HG03565 (cell line): ENCODE measurements around the gene MGA.

Source experiments
- ATAC-seq: cut with Tn5 transposase; IDR thresholded peaks from one replicate; pipeline ENCODE4 v1.9.1; 2021; ENCODE audit warnings: mild to moderate bottlenecking, moderate library complexity; ENCODE audit not compliant: unreplicated experiment

The MGA gene

DNA sequence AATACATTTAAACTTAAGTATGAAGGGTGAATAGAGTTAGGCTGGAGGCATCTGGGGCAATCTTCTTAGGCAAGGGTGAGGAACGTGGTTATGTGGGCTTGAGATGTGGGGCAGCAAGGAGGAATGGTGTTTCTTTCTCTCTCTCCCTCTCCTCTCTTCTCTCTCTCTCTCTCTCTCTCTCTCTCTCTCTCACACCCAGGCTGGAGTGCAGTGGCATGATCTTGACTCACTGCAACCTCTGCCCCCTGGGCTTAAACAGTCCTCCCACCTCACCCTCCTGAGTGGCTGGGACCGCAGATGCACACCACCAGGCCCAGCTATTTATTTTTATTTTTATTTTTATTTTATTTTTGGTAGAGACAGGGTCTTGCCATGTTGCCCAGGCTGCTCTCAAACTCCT lies 4.0 kb upstream of the MGA start:
- ATAC-seq = no peak

DNA sequence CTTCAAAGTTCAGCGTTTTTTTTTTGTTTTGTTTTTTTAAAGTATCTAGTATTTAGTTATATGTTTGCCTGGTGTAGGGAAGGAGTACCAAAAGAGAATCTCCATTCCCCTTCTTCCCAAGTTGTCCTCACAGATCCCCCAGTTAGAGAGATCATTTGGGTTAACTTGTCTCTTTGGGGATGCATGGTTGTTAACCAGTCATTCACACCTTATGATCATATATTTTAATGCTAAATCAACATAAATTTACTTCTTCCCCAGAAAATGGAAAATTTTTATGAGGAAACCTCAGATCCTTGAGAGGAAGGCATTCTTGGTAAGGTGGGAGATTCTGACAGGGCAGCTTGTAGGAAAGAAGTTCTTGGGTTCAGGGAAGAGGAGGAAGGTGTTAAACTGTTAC lies 1.5 kb upstream of the MGA start:
- no peak for ATAC-seq

- no peak for ATAC-seq
Observed at GRCh38 chr15:41659190-41659589, 1.0 kb upstream of the MGA start.

GRCh38 chr15:41659855-41660234 lies 360 bp upstream of the MGA start:
- no peak for ATAC-seq

DNA sequence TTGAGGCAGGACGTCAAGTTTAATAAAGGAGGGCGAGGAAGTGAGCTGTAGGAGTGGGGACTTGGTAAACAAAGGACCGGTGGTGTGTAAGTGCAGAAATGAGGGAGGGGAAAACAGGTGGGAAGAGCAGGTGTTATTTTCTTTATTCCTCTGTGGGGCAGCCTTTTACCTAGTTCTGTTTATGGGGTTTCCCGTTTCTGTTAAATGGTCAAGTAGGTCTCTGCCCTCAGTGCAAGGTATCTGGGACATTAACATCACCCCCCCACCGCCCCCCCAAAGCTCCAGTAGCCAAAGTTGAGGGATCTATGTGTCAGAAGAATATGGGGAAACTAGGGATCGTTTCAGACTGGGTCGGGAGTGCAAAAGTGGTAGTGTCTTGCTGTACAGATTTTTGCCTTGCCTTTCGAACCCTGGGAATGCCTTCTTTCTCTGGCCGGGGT lies 893 bp downstream of the MGA start:
- no peak for ATAC-seq

GRCh38 chr15:41661518-41662225 lies 1.5 kb downstream of the MGA start:
- no peak for ATAC-seq

- no peak for ATAC-seq
Observed at GRCh38 chr15:41666353-41666920, 6.2 kb downstream of the MGA start.

GRCh38 chr15:41669701-41670100 lies 9.5 kb downstream of the MGA start:
- ATAC-seq = no peak

DNA sequence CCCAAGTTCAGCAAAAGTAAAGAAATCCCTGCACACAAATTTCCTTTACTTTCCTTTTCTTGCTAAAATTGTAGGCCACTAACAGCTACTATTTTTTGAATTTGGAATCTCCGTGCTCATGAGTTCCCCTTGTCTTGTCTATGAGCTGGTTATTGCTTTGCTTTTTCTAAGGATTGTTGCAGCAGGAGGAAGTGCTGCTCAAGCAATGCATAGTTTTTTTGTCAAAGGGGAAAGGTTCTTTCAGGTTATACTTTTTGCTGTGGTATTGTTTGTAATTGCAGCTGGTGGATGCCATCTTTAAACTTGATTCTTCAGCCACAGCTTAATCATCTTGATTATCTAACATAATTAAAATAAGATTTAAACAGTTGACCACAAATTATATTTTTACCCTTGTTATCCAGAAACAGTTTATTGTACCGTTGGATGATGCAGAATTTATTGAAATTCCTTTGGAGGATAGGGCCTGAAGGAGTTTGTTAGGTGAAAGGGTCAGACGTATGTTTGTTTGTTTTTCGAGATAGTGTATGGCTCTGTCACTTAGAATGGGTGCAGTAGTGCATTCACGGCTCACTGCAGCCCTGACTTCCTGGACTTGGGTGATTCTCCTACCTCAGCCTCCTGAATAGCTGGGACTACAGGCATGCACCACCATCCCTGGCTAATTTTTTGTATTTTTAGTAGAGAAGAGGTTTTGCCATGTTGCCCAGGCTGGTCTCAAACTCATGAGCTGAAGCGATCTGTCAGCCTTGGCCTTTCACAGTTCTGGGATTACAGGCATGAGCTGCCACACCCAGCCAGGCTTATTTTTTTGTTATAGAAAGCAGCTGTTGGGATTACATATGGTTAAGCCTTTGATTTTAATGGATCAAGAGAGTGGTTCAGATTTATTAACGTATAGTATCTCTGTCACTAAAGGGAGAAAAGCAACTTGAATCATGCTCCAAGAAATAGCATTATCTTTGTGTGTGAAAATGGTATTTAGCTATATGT lies 11.7 kb downstream of the MGA start:
- no peak for ATAC-seq

- ATAC-seq = no peak
Observed at GRCh38 chr15:41675337-41675736, 15.1 kb downstream of the MGA start.

GRCh38 chr15:41678742-41679141 lies 18.5 kb downstream of the MGA start:
- no peak for ATAC-seq

GRCh38 chr15:41683955-41684354 lies 23.8 kb downstream of the MGA start:
- ATAC-seq = no peak

- no peak for ATAC-seq
Observed at GRCh38 chr15:41688671-41689070, 28.5 kb downstream of the MGA start.

DNA sequence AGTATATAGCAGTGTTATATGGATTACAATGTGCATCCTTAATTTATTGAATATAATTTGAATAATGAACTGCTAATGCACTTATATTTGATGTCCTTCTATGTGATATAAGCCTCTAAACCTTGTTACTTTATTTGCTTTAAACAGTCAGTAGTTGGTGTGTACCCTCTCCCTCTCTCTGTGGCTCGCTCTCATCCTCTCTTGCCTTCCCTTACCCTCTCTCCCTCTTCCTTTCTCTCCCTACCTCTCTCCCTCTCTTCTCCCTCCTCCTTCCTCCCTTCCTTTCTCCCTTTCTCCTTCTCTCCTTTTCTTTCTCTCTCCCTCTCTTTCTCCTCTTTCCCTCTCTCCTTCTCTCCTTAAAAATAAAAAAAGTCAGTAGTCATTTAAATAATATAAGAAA lies 28.9 kb downstream of the MGA start:
- no peak for ATAC-seq

GRCh38 chr15:41689834-41690233 lies 29.6 kb downstream of the MGA start:
- ATAC-seq = no peak

- no peak for ATAC-seq
Observed at GRCh38 chr15:41690636-41691035, 30.4 kb downstream of the MGA start.

DNA sequence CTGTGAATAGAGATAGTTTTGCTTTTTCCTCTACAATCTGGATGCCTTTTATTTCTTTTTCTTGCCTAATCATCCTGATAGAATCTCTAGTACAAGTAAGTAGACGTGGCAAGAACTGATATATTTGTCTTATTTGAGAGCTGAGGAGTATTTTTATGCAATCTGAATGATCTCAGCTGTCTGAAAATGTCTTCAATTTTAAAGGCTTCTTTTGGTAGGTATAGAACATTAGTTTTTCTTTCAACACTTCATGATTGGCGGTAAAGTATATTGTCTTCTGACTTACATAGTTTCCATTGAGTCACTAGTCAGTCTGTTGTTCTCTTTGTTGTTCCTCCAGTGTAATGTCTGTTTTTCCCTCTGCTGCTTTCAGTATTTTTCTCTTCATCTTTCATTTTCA lies 31.3 kb downstream of the MGA start:
- no peak for ATAC-seq

GRCh38 chr15:41692049-41692448 lies 31.8 kb downstream of the MGA start:
- ATAC-seq = no peak

DNA sequence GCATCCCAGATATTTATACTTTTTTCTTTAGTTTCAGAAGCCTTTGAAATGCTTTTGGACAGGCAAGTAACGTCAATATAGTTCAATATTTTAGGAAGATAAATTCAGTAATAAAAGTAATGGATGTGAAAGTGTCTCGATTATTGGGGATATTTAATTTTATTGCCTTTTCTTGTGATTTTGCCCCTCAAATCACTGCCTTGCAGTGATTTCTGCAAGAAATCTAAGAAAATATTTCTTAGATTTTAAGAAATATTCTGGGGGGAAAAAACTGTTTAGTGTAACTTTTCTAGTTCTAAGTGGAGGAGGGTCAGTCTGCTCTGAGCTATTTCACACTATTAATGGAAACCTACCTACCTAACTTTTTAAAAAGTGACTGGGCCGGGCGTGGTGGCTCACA lies 33.6 kb downstream of the MGA start:
- no peak for ATAC-seq

GRCh38 chr15:41695750-41696436 lies 35.7 kb downstream of the MGA start:
- peak; percentile 86 for ATAC-seq

GRCh38 chr15:41698779-41699178 lies 38.6 kb downstream of the MGA start:
- no peak for ATAC-seq
